ENCODE data around the gene TM4SF4. TPM values are rescaled to one million over a fixed set of nuclear protein-coding genes. Genes with fewer than 3 reads are reported as not detected.
A peak's percentile ranks its signal among the peaks of the same experiment; 100 is the strongest.

The TM4SF4 gene
- total and polyA plus RNA-seq, 4 donors: 0.20 to 83.4 TPM; not detected in 2

- Histone ChIP-seq H3K27me3 (ENCODE audit: control insufficient read depth in 1 of 2, insufficient read depth in 2 of 2, low read length in 1 of 2) (no peaks in the 10 kb centered on the region), H3K36me3 (ENCODE audit: control insufficient read depth in 1 of 2, insufficient read depth in 2 of 2, low read length in 1 of 2) (no peaks in the 10 kb centered on the region), H3K4me1 (ENCODE audit: control insufficient read depth in 1 of 2, insufficient read depth in 2 of 2, low read length in 2 of 2) (peaks cover 6 to 12% of the 10 kb centered on the region in 2 donors), H3K4me3 (ENCODE audit: low read length in 2 of 2) (no peak overlapping the region), H3K27ac (ENCODE audit: low read depth in 1 of 2, low read length in 2 of 2) (no peak overlapping the region), H3K9me3 (ENCODE audit: control insufficient read depth, low read length) (no peaks in the 10 kb centered on the region)
- DNase-seq (no peak), ATAC-seq (ENCODE audit: low FRiP score) (no peak)
- WGBS, 2 donors: 80 to 96% methylated on average over 3 of the region's 3 CpGs
- intact Hi-C loops (cut with DNase I): no loop called here
These were observed 12.4 kb upstream of the TM4SF4 start for GRCh38 chr3:149462051-149462450.

- Histone ChIP-seq H3K9me3 (ENCODE audit: control insufficient read depth, low read length) (no peaks in the 10 kb centered on the region), H3K27me3 (ENCODE audit: control insufficient read depth in 1 of 2, insufficient read depth in 2 of 2, low read length in 1 of 2) (no peaks in the 10 kb centered on the region), H3K36me3 (ENCODE audit: control insufficient read depth in 1 of 2, insufficient read depth in 2 of 2, low read length in 1 of 2) (no peaks in the 10 kb centered on the region), H3K4me3 (ENCODE audit: low read length in 2 of 2) (no peak overlapping the region), H3K4me1 (ENCODE audit: control insufficient read depth in 1 of 2, insufficient read depth in 2 of 2, low read length in 2 of 2) (peaks cover 6 to 12% of the 10 kb centered on the region in 2 donors), H3K27ac (ENCODE audit: low read depth in 1 of 2, low read length in 2 of 2) (no peak overlapping the region)
- intact Hi-C loops (cut with DNase I): no loop called here
- DNase-seq (no peak), ATAC-seq (ENCODE audit: low FRiP score) (no peak)
- WGBS, 2 donors: 50 to 52% methylated on average over 2 of the region's 2 CpGs
These were observed 11.9 kb upstream of the TM4SF4 start for GRCh38 chr3:149462581-149463011.

GRCh38 chr3:149463921-149464320 is 10.6 kb upstream of the TM4SF4 start:
- Histone ChIP-seq H3K4me1 (ENCODE audit: control insufficient read depth in 1 of 2, insufficient read depth in 2 of 2, low read length in 2 of 2) (peaks cover 6 to 12% of the 10 kb centered on the region in 2 donors), H3K36me3 (ENCODE audit: control insufficient read depth in 1 of 2, insufficient read depth in 2 of 2, low read length in 1 of 2) (no peaks in the 10 kb centered on the region), H3K27ac (ENCODE audit: low read depth in 1 of 2, low read length in 2 of 2) (no peak overlapping the region), H3K4me3 (ENCODE audit: low read length in 2 of 2) (no peak overlapping the region), H3K9me3 (ENCODE audit: control insufficient read depth, low read length) (no peaks in the 10 kb centered on the region), H3K27me3 (ENCODE audit: control insufficient read depth in 1 of 2, insufficient read depth in 2 of 2, low read length in 1 of 2) (no peaks in the 10 kb centered on the region)
- 98 to 99% methylated on average over 18 of the region's 18 CpGs for WGBS, 2 donors
- no peak for DNase-seq
- intact Hi-C loops (cut with DNase I): no loop called here
- ATAC-seq (ENCODE audit: low FRiP score): no peak

- H3K9me3 ChIP-seq (ENCODE audit: control insufficient read depth, low read length): no peaks in the 10 kb centered on the region
- intact Hi-C loops (cut with DNase I): no loop called here
- DNase-seq (no peak), ATAC-seq (ENCODE audit: low FRiP score) (no peak)
- no peak overlapping the region for H3K4me3 ChIP-seq (ENCODE audit: low read length in 2 of 2)
- 89 to 92% methylated on average over 31 of the region's 31 CpGs for WGBS, 2 donors
- peaks cover 6 to 12% of the 10 kb centered on the region in 2 donors for H3K4me1 ChIP-seq (ENCODE audit: control insufficient read depth in 1 of 2, insufficient read depth in 2 of 2, low read length in 2 of 2)
- H3K36me3 ChIP-seq (ENCODE audit: control insufficient read depth in 1 of 2, insufficient read depth in 2 of 2, low read length in 1 of 2): no peaks in the 10 kb centered on the region
- no peaks in the 10 kb centered on the region for H3K27me3 ChIP-seq (ENCODE audit: control insufficient read depth in 1 of 2, insufficient read depth in 2 of 2, low read length in 1 of 2)
- H3K27ac ChIP-seq (ENCODE audit: low read depth in 1 of 2, low read length in 2 of 2): no peak overlapping the region
These were observed 9.8 kb upstream of the TM4SF4 start for GRCh38 chr3:149464542-149465328.

GRCh38 chr3:149465351-149465883 is 9.1 kb upstream of the TM4SF4 start:
- ATAC-seq (ENCODE audit: low FRiP score) (no peak), DNase-seq (no peak)
- 71 to 74% methylated on average over 10 of the region's 10 CpGs for WGBS, 2 donors
- Histone ChIP-seq H3K36me3 (ENCODE audit: control insufficient read depth in 1 of 2, insufficient read depth in 2 of 2, low read length in 1 of 2) (no peaks in the 10 kb centered on the region), H3K27ac (ENCODE audit: low read depth in 1 of 2, low read length in 2 of 2) (peak overlapping the region in 1 of 2 donors; percentile 16), H3K4me3 (ENCODE audit: low read length in 2 of 2) (no peak overlapping the region), H3K9me3 (ENCODE audit: control insufficient read depth, low read length) (no peaks in the 10 kb centered on the region), H3K4me1 (ENCODE audit: control insufficient read depth in 1 of 2, insufficient read depth in 2 of 2, low read length in 2 of 2) (peaks cover 6 to 12% of the 10 kb centered on the region in 2 donors), H3K27me3 (ENCODE audit: control insufficient read depth in 1 of 2, insufficient read depth in 2 of 2, low read length in 1 of 2) (no peaks in the 10 kb centered on the region)
- intact Hi-C loops (cut with DNase I): no loop called here

GRCh38 chr3:149466192-149466591 is 8.3 kb upstream of the TM4SF4 start:
- peaks cover 6 to 8% of the 10 kb centered on the region in 2 donors for H3K4me1 ChIP-seq (ENCODE audit: control insufficient read depth in 1 of 2, insufficient read depth in 2 of 2, low read length in 2 of 2)
- peak; percentile 49 for ATAC-seq (ENCODE audit: low FRiP score)
- peak overlapping the region in 1 of 2 donors; percentile 96 for H3K27ac ChIP-seq (ENCODE audit: low read depth in 1 of 2, low read length in 2 of 2)
- no peaks in the 10 kb centered on the region for H3K9me3 ChIP-seq (ENCODE audit: control insufficient read depth, low read length)
- intact Hi-C loops (cut with DNase I): no loop called here
- no peaks in the 10 kb centered on the region for H3K27me3 ChIP-seq (ENCODE audit: control insufficient read depth in 1 of 2, insufficient read depth in 2 of 2, low read length in 1 of 2)
- H3K4me3 ChIP-seq (ENCODE audit: low read length in 2 of 2): no peak overlapping the region
- no peaks in the 10 kb centered on the region for H3K36me3 ChIP-seq (ENCODE audit: control insufficient read depth in 1 of 2, insufficient read depth in 2 of 2, low read length in 1 of 2)
- WGBS, 2 donors: 21 to 22% methylated on average over 4 of the region's 4 CpGs
- peak in 1 of 2 donors; percentile 55 for DNase-seq

- Histone ChIP-seq H3K27me3 (ENCODE audit: control insufficient read depth in 1 of 2, insufficient read depth in 2 of 2, low read length in 1 of 2) (no peaks in the 10 kb centered on the region), H3K4me3 (ENCODE audit: low read length in 2 of 2) (no peak overlapping the region), H3K4me1 (ENCODE audit: control insufficient read depth in 1 of 2, insufficient read depth in 2 of 2, low read length in 2 of 2) (peaks cover 7 to 14% of the 10 kb centered on the region in 2 donors), H3K36me3 (ENCODE audit: control insufficient read depth in 1 of 2, insufficient read depth in 2 of 2, low read length in 1 of 2) (no peaks in the 10 kb centered on the region), H3K9me3 (ENCODE audit: control insufficient read depth, low read length) (no peaks in the 10 kb centered on the region), H3K27ac (ENCODE audit: low read depth in 1 of 2, low read length in 2 of 2) (no peak overlapping the region)
- ATAC-seq (ENCODE audit: low FRiP score): no peak
- DNase-seq: no peak
- intact Hi-C loops (cut with DNase I): no loop called here
- 95 to 98% methylated on average over 2 of the region's 2 CpGs for WGBS, 2 donors
These were observed 5.8 kb upstream of the TM4SF4 start for GRCh38 chr3:149468504-149469212.

GRCh38 chr3:149470381-149470780 is 4.1 kb upstream of the TM4SF4 start:
- Histone ChIP-seq H3K36me3 (ENCODE audit: control insufficient read depth in 1 of 2, insufficient read depth in 2 of 2, low read length in 1 of 2) (no peaks in the 10 kb centered on the region), H3K4me1 (ENCODE audit: control insufficient read depth in 1 of 2, insufficient read depth in 2 of 2, low read length in 2 of 2) (peaks cover 7 to 14% of the 10 kb centered on the region in 2 donors), H3K27me3 (ENCODE audit: control insufficient read depth in 1 of 2, insufficient read depth in 2 of 2, low read length in 1 of 2) (no peaks in the 10 kb centered on the region), H3K4me3 (ENCODE audit: low read length in 2 of 2) (no peak overlapping the region), H3K27ac (ENCODE audit: low read depth in 1 of 2, low read length in 2 of 2) (no peak overlapping the region), H3K9me3 (ENCODE audit: control insufficient read depth, low read length) (no peaks in the 10 kb centered on the region)
- ATAC-seq (ENCODE audit: low FRiP score) (no peak), DNase-seq (no peak)
- 32 to 34% methylated on average over 3 of the region's 3 CpGs for WGBS, 2 donors
- intact Hi-C loops (cut with DNase I): loop anchor here in 1 of 2 donors (10.0 kb wide), 1 partner anchor 346 kb away; the partner anchor contains the start of gene HPS3
